ENCODE measurements around the gene NLRP6. TPM values are rescaled to one million over a fixed set of nuclear protein-coding genes. Genes with fewer than 3 reads are reported as not detected.
"Not testable (repeated sequence)": the region's sequence is repeated elsewhere in the genome, so short reads cannot be mapped to it uniquely, and the experiment has no call there.

Gene NLRP6
- total RNA-seq, 1 donor from 2014 or later = not detected

DNA sequence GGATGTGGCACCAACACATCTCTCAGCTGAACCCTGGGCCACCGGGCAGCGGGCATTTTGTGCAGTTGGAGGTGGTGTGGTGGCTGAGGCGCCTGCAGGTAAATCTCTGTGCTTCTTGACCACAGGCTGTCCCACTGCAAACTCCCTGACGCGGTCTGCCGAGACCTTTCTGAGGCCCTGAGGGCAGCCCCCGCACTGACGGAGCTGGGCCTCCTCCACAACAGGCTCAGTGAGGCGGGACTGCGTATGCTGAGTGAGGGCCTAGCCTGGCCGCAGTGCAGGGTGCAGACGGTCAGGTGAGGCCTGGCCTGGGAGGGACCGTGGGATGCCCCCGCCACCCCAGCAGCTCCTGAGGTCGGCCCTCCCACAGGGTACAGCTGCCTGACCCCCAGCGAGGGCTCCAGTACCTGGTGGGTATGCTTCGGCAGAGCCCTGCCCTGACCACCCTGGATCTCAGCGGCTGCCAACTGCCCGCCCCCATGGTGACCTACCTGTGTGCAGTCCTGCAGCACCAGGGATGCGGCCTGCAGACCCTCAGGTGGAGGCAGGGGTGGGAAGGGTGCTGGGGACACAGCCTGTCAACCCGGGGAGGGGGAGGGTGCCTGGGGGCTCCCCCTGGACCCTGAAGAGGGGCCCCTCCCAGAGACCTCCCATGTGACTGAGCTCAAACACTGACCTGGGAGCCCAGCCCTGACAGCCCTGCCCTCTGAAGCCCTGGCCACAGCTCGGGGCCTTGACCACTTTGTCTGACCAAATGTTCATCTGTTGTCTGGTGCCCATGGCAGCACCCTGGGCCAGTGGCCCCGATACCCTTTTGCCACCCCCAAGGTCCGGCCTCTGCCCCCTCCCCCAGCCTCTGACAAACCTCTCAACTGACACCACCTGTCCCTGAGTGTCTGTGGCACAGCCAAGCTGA, 6.2 kb downstream of the NLRP6 start:
- Mint-ChIP-seq H3K27me3 (ENCODE audit: low read depth) (peaks cover 12% of the 10 kb centered on the region), H3K9me3 (no peaks in the 10 kb centered on the region), H3K4me1 (peaks cover 16% of the 10 kb centered on the region), H3K27ac (no peak overlapping the region), H3K4me3 (no peak overlapping the region), H3K36me3 (no peaks in the 10 kb centered on the region)
- TF ChIP-seq, protein P1, sequence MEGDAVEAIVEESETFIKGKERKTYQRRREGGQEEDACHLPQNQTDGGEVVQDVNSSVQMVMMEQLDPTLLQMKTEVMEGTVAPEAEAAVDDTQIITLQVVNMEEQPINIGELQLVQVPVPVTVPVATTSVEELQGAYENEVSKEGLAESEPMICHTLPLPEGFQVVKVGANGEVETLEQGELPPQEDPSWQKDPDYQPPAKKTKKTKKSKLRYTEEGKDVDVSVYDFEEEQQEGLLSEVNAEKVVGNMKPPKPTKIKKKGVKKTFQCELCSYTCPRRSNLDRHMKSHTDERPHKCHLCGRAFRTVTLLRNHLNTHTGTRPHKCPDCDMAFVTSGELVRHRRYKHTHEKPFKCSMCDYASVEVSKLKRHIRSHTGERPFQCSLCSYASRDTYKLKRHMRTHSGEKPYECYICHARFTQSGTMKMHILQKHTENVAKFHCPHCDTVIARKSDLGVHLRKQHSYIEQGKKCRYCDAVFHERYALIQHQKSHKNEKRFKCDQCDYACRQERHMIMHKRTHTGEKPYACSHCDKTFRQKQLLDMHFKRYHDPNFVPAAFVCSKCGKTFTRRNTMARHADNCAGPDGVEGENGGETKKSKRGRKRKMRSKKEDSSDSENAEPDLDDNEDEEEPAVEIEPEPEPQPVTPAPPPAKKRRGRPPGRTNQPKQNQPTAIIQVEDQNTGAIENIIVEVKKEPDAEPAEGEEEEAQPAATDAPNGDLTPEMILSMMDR (IDR thresholded peaks at IDR 0.05; ENCODE audit: unreplicated experiment) = no peak
- DNase-seq (ENCODE audit: low spot score in 2 of 2, unreplicated experiment in 2 of 2) = no peak

GRCh38 chr11:285021-285893, 7.0 kb downstream of the NLRP6 start:
- H3K4me3 Mint-ChIP-seq = no peak overlapping the region
- H3K4me1 Mint-ChIP-seq = peaks cover 23% of the 10 kb centered on the region
- no peaks in the 10 kb centered on the region for H3K9me3 Mint-ChIP-seq
- peaks cover 12% of the 10 kb centered on the region for H3K27me3 Mint-ChIP-seq (ENCODE audit: low read depth)
- DNase-seq (ENCODE audit: low spot score in 2 of 2, unreplicated experiment in 2 of 2) = no peak
- TF ChIP-seq, protein P1 (IDR thresholded peaks at IDR 0.05; ENCODE audit: unreplicated experiment) = no peak
- no peaks in the 10 kb centered on the region for H3K36me3 Mint-ChIP-seq
- H3K27ac Mint-ChIP-seq = peak overlapping the region; percentile 50

GRCh38 chr11:285894-286220, 7.7 kb downstream of the NLRP6 start:
- no peak for DNase-seq (ENCODE audit: low spot score in 2 of 2, unreplicated experiment in 2 of 2)

GRCh38 chr11:286977-287820, 9.0 kb downstream of the NLRP6 start:
- not testable (repeated sequence) for H3K9me3 Mint-ChIP-seq; DNase-seq (ENCODE audit: low spot score in 2 of 2, unreplicated experiment in 2 of 2); H3K36me3 Mint-ChIP-seq; H3K27me3 Mint-ChIP-seq (ENCODE audit: low read depth); H3K27ac Mint-ChIP-seq
- peak overlapping the region; percentile 75 for H3K4me3 Mint-ChIP-seq
- peaks cover 29% of the 10 kb centered on the region for H3K4me1 Mint-ChIP-seq

More at GRCh38 chr11:285894-286220, 7.7 kb downstream of the NLRP6 start:
- H3K4me3 Mint-ChIP-seq = no peak overlapping the region
- H3K27me3 Mint-ChIP-seq (ENCODE audit: low read depth) = peaks cover 12% of the 10 kb centered on the region
- H3K27ac Mint-ChIP-seq = no peak overlapping the region
- H3K36me3 Mint-ChIP-seq = no peaks in the 10 kb centered on the region
- H3K4me1 Mint-ChIP-seq = peaks cover 23% of the 10 kb centered on the region
- TF ChIP-seq, protein P1 (IDR thresholded peaks at IDR 0.05; ENCODE audit: unreplicated experiment) = no peak
- no peaks in the 10 kb centered on the region for H3K9me3 Mint-ChIP-seq

DNA sequence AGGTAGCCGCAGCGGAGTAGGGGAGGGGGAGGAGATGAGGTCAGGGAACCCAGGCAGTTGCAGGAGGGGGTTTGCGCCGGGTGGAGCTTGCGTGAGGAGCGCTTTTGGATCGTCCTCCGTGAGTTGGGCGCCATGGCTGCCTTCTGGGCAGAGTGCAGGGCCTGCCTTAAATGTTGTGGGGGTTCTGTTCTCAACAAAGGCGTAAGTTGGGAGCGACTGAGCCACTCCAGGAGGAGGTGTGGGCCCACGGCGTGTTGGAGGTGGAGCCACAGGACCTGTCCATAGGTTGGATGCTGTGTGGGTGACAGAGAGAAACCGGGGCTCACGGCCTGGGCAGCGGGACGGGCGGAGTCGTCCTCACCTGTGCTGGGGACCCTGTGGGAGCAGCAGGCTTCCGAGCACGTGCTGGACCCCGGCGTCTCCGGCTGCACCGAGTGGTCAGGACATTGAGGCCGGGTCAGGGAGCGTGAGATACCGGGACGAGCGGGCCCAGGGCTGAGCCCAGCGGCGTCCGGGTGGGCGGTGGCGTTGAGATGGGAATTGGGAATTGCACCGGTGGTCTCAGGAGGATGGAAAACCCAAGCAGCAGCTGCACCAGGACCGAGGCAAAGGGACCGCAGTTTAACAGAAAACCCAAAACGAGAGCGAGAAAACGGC, 9.7 kb downstream of the NLRP6 start:
- Mint-ChIP-seq H3K27ac (no peak overlapping the region), H3K4me3 (peak overlapping the region; percentile 75), H3K27me3 (ENCODE audit: low read depth) (peaks cover 10% of the 10 kb centered on the region), H3K36me3 (no peaks in the 10 kb centered on the region), H3K4me1 (peaks cover 29% of the 10 kb centered on the region), H3K9me3 (no peaks in the 10 kb centered on the region)
- DNase-seq (ENCODE audit: low spot score in 2 of 2, unreplicated experiment in 2 of 2) = no peak
- TF ChIP-seq, protein P1 (IDR thresholded peaks at IDR 0.05; ENCODE audit: unreplicated experiment) = no peak
